ENCODE data around the gene INTU.
A peak's percentile ranks its signal among the peaks of the same experiment; 100 is the strongest.

INTU gene

DNA sequence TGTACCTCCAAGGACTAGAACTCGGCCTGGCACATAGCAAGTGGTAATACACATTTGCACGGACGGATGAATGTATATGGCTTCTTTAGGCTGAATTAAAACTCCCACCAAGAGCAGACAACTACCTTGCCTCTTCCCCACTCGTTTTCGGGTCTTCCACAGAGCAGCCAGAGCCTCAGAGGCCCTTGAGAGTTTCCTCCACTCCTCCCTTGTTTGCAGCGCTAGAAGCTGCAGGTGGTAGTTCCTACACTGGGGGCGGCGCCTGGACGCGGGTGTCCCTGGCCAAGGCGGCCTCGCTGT, 10.2 kb upstream of the INTU start:
- peaks cover 7% of the 10 kb centered on the region for H3K4me1 Mint-ChIP-seq
- H3K4me3 Mint-ChIP-seq = peak overlapping the region; percentile 80 to 84 (median 84)
- H3K36me3 Mint-ChIP-seq (ENCODE audit: low read depth) = no peaks in the 10 kb centered on the region
- peaks cover 3% of the 10 kb centered on the region for H3K9me3 Mint-ChIP-seq
- peaks cover 56% of the 10 kb centered on the region for H3K27me3 Mint-ChIP-seq (ENCODE audit: low read depth)
- H3K27ac Mint-ChIP-seq = no peak overlapping the region
- TF ChIP-seq, protein P1, sequence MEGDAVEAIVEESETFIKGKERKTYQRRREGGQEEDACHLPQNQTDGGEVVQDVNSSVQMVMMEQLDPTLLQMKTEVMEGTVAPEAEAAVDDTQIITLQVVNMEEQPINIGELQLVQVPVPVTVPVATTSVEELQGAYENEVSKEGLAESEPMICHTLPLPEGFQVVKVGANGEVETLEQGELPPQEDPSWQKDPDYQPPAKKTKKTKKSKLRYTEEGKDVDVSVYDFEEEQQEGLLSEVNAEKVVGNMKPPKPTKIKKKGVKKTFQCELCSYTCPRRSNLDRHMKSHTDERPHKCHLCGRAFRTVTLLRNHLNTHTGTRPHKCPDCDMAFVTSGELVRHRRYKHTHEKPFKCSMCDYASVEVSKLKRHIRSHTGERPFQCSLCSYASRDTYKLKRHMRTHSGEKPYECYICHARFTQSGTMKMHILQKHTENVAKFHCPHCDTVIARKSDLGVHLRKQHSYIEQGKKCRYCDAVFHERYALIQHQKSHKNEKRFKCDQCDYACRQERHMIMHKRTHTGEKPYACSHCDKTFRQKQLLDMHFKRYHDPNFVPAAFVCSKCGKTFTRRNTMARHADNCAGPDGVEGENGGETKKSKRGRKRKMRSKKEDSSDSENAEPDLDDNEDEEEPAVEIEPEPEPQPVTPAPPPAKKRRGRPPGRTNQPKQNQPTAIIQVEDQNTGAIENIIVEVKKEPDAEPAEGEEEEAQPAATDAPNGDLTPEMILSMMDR (IDR thresholded peaks at IDR 0.05; ENCODE audit: unreplicated experiment in 3 of 3) = no peak

DNA sequence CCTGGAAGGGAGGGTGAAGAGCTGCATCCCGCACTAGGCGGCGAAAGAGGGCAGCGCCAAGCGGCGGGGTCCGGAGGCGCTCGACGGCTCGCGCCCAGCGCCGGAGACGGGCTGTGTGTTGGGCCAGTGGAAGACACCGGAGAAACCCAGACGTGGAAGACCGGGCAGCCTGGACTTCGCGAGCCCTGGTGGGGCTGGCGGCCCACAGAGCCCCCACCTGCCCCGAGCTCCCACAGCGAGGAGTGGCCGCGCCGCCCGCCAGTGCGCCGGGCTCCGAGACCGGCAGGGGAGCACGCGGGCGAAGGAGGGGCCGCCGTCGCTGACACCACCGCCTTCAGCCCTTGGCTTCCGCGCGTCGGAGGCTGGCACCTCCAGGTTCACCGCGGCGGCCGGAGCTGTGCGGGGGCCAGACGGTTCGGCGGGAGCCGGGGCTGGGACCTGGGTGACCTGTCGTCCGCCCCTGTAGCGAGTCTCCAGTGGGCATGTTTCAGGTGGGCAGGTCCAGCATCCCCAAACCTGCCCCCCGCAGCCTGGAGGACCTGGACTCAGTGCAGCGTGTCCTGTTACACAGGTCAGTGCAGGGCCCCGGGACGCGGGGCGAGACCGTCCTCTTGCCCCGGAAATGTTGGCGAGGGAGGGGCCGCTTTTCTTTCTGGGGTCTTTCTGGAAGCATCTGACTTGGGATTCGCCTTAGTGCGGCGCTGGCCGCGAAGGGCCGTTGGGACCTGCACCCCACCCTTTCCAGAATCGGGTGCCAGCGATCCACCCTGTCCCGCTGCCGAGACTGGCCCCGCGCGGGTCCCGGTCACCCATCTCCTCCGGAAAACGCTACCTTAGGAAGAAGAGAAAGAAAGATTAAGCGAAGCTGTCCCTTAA, 9.6 kb upstream of the INTU start:
- Mint-ChIP-seq H3K27me3 (ENCODE audit: low read depth) (peaks cover 56% of the 10 kb centered on the region), H3K4me3 (peak overlapping the region; percentile 84 to 91 (median 88)), H3K36me3 (ENCODE audit: low read depth) (no peaks in the 10 kb centered on the region), H3K27ac (peak overlapping the region; percentile 53 to 90 (median 68)), H3K4me1 (peaks cover 7% of the 10 kb centered on the region), H3K9me3 (peaks cover 3% of the 10 kb centered on the region)
- TF ChIP-seq, protein P1 (IDR thresholded peaks at IDR 0.05; ENCODE audit: unreplicated experiment in 3 of 3) = peak in 2 of 3 experiments; percentile 31 to 34

GRCh38 chr4:127623797-127624083, 9.0 kb upstream of the INTU start:
- Mint-ChIP-seq H3K4me3 (peak overlapping the region; percentile 84 to 91 (median 88)), H3K9me3 (peaks cover 2% of the 10 kb centered on the region), H3K27me3 (ENCODE audit: low read depth) (peaks cover 58% of the 10 kb centered on the region), H3K4me1 (peaks cover 7% of the 10 kb centered on the region), H3K27ac (peak overlapping the region; percentile 53 to 90 (median 68)), H3K36me3 (ENCODE audit: low read depth) (no peaks in the 10 kb centered on the region)
- TF ChIP-seq, protein P1 (IDR thresholded peaks at IDR 0.05; ENCODE audit: unreplicated experiment in 3 of 3) = no peak

DNA sequence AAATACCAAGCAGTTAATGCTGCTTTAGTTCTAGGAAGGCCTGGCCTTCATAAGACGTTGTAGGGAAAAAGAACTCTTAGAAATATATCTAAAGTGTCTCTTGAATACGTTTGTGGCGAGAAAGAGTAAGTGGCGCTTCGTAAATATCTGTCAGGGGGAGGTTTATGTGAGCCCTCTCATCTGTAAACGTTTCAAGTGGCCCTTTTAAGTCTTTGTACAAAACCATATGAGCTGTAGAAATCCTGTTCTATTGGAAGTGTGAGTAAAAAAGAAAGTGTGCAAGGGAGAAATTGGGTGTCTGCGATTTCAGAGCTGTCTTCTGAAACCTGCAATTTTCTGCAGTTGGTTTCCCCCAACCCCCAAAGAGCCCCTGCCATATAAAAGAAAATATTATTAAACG, 8.6 kb upstream of the INTU start:
- H3K9me3 Mint-ChIP-seq = no peaks in the 10 kb centered on the region
- H3K36me3 Mint-ChIP-seq (ENCODE audit: low read depth) = no peaks in the 10 kb centered on the region
- peak overlapping the region; percentile 84 to 91 (median 88) for H3K4me3 Mint-ChIP-seq
- H3K27me3 Mint-ChIP-seq (ENCODE audit: low read depth) = peaks cover 58% of the 10 kb centered on the region
- peak overlapping the region; percentile 53 to 90 (median 68) for H3K27ac Mint-ChIP-seq
- H3K4me1 Mint-ChIP-seq = peaks cover 7% of the 10 kb centered on the region
- TF ChIP-seq, protein P1 (IDR thresholded peaks at IDR 0.05; ENCODE audit: unreplicated experiment in 3 of 3) = no peak

- Mint-ChIP-seq H3K4me3 (no peak overlapping the region), H3K9me3 (no peaks in the 10 kb centered on the region), H3K4me1 (peaks cover 13% of the 10 kb centered on the region), H3K27me3 (ENCODE audit: low read depth) (peaks cover 27% of the 10 kb centered on the region), H3K36me3 (ENCODE audit: low read depth) (no peaks in the 10 kb centered on the region), H3K27ac (no peak overlapping the region)
- TF ChIP-seq, protein P1 (IDR thresholded peaks at IDR 0.05; ENCODE audit: unreplicated experiment in 3 of 3) = no peak
Observed at GRCh38 chr4:127629371-127629770, 3.4 kb upstream of the INTU start.

DNA sequence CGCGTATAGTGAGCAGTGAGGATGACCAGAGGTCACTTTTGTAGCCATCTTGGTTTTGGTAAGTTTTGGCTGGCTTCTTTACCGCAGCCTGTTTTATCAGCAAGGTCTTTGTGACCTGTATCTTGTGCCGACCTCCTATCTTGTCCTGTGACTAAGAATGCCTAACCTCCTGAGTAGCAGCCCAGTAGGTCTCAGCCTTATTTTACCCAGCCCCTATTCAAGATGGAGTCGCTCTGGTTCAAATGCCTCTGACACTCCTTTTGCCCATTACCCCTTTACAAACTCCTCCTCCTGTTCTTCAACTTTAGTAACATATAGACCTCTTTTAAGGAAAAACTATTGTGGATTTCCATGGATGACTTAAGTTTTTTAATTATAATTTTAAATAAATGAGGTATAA, 2.6 kb upstream of the INTU start:
- TF ChIP-seq, protein P1 (IDR thresholded peaks at IDR 0.05; ENCODE audit: unreplicated experiment in 3 of 3) = no peak
- no peaks in the 10 kb centered on the region for H3K9me3 Mint-ChIP-seq
- peaks cover 13% of the 10 kb centered on the region for H3K4me1 Mint-ChIP-seq
- peaks cover 22% of the 10 kb centered on the region for H3K27me3 Mint-ChIP-seq (ENCODE audit: low read depth)
- H3K4me3 Mint-ChIP-seq = no peak overlapping the region
- H3K36me3 Mint-ChIP-seq (ENCODE audit: low read depth) = no peaks in the 10 kb centered on the region
- H3K27ac Mint-ChIP-seq = no peak overlapping the region

Data from nephron (organoid).